Measurements from ENCODE around the gene C16orf96.

- TF ChIP-seq POLR2A (IDR thresholded peaks at IDR 0.05; ENCODE audit: low read depth, low read length) (no peak), CTCF (IDR thresholded peaks at IDR 0.05; ENCODE audit: extremely low read depth in 1 of 2, insufficient read depth in 1 of 2, low read depth in 1 of 2, low read length in 2 of 2) (no peak), FOS (IDR thresholded peaks at IDR 0.05; ENCODE audit: borderline replicate concordance, insufficient read depth, low read length) (no peak), MYC (IDR thresholded peaks at IDR 0.05; ENCODE audit: low read depth, low read length) (no peak), MAX (IDR thresholded peaks at IDR 0.05; ENCODE audit: insufficient read depth, insufficient read length) (no peak), JUN (IDR thresholded peaks at IDR 0.05; ENCODE audit: borderline replicate concordance, insufficient read depth, insufficient read length, low read depth) (no peak), EZH2 (IDR thresholded peaks at IDR 0.05; ENCODE audit: borderline replicate concordance, low read depth, low read length, severe bottlenecking) (no peak)
Observed at GRCh38 chr16:4586291-4586690, 30.2 kb downstream of the C16orf96 start.

All from endothelial cell of umbilical vein (primary cell).